Measurements from ENCODE around the gene CLK2. TPM values are rescaled to one million over a fixed set of nuclear protein-coding genes. Genes with fewer than 3 reads are reported as not detected.
A peak's percentile ranks its signal among the peaks of the same experiment; 100 is the strongest.

Gene CLK2
- total and polyA plus RNA-seq, 10 donors = 38.6 to 89.9 (median 74.6) TPM

- H3K27me3 ChIP-seq (replicated peaks in 1 of 7) = peaks cover 0 to 44% (median 21%) of the 10 kb centered on the region in 7 donors
- no peaks in the 10 kb centered on the region for H3K9me3 ChIP-seq
- H3K36me3 ChIP-seq = no peaks in the 10 kb centered on the region
- intact Hi-C loops (cut with DNase I; ENCODE audit: low total_unique reads) = no loop called here
- no peak overlapping the region for H3K27ac ChIP-seq
- no peak overlapping the region for H3K4me3 ChIP-seq
- 84 to 96% (median 92%) methylated on average over 7 of the region's 7 CpGs for WGBS, 5 donors
- no peak for TF ChIP-seq CTCF (IDR thresholded peaks at IDR 0.05 in 8 of 11, conservative IDR thresholded peaks at IDR 0.05 in 3 of 11)
- TF ChIP-seq POLR2AphosphoS5 (IDR thresholded peaks at IDR 0.05) = no peak
- no peak for TF ChIP-seq POLR2A (IDR thresholded peaks at IDR 0.05)
- peaks cover 0 to 12% (median 3%) of the 10 kb centered on the region in 6 donors for H3K4me1 ChIP-seq
- DNase-seq = no peak
Observed at GRCh38 chr1:155295942-155296267, 22.6 kb upstream of the CLK2 start.

DNA sequence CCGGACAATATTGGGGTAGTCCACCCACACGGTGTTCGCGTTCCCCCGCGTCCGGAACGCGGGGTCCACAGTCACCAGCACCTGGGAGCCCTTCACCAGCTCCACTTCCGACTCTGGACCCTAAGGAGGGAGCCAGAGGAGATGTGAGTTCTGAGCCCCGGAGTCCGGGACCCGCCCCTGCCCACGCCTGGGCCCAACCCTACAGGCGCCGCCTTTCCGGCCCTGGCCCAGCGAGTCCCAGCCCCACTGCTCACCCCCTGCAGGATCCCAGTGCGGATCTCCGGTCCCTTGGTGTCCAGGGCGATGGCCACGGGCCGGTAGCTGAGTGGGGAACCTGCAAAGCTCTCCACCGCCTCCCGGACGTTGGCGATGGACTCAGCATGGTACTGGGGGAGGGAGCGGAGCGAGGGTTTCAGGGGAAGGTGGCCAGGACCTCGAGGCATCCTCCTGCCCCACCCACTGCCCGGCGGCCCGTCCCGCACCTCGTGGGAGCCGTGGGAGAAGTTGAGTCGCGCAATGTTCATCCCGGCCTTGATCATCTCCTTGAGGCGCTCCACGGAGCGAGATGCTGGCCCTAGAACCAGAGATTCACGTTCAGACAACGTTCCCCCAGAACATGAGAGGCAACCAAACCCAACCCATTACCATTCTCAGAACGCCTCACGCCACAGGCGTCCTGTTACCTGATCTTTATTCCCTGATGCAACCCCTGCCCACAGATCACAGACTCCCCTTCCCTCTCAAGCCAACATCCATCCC, 22.1 kb upstream of the CLK2 start:
- Histone ChIP-seq H3K9me3 (no peaks in the 10 kb centered on the region), H3K4me3 (peak overlapping the region in 3 of 8 donors; percentile 5 to 26 (median 14)), H3K36me3 (no peaks in the 10 kb centered on the region), H3K27me3 (replicated peaks in 1 of 7) (peaks cover 0 to 44% (median 21%) of the 10 kb centered on the region in 7 donors), H3K27ac (no peak overlapping the region), H3K4me1 (peaks cover 0 to 12% (median 3%) of the 10 kb centered on the region in 6 donors)
- intact Hi-C loops (cut with DNase I; ENCODE audit: low total_unique reads) = no loop called here
- WGBS, 5 donors = 18 to 25% (median 22%) methylated on average over 27 to 47 of the region's 47 CpGs
- peak; percentile 56 for DNase-seq
- TF ChIP-seq CTCF (IDR thresholded peaks at IDR 0.05 in 8 of 11, conservative IDR thresholded peaks at IDR 0.05 in 3 of 11) = no peak
- TF ChIP-seq POLR2AphosphoS5 (IDR thresholded peaks at IDR 0.05) = no peak
- no peak for TF ChIP-seq POLR2A (IDR thresholded peaks at IDR 0.05)

GRCh38 chr1:155294520-155295182, 21.3 kb upstream of the CLK2 start:
- intact Hi-C loops (cut with DNase I; ENCODE audit: low total_unique reads) = no loop called here
- TF ChIP-seq POLR2A (IDR thresholded peaks at IDR 0.05) (no peak), POLR2AphosphoS5 (IDR thresholded peaks at IDR 0.05) (no peak), CTCF (IDR thresholded peaks at IDR 0.05 in 8 of 11, conservative IDR thresholded peaks at IDR 0.05 in 3 of 11) (no peak)
- H3K4me3 ChIP-seq = peak overlapping the region in 3 of 8 donors; percentile 5 to 26 (median 14)
- H3K27ac ChIP-seq = no peak overlapping the region
- H3K36me3 ChIP-seq = no peaks in the 10 kb centered on the region
- peaks cover 0 to 12% (median 3%) of the 10 kb centered on the region in 6 donors for H3K4me1 ChIP-seq
- H3K27me3 ChIP-seq (replicated peaks in 1 of 7) = peaks cover 0 to 44% (median 21%) of the 10 kb centered on the region in 7 donors
- no peaks in the 10 kb centered on the region for H3K9me3 ChIP-seq
- DNase-seq = peak; percentile 68
- 26 to 44% (median 38%) methylated on average over 29 to 46 of the region's 46 CpGs for WGBS, 5 donors
